SK-N-SH treated with all-trans-retinoic acid at 6 μM for 48 hours (cell line): ENCODE measurements around the gene CHMP1B.

Experiments
- CSRNP3 ChIP-seq: fragments of 250-450 bp; sonication (Bioruptor Pico); IDR thresholded peaks from 2 replicates; pipeline ENCODE4 v1.5.1; 2021; ENCODE audit warnings: mild to moderate bottlenecking, moderate library complexity
- OSR1 ChIP-seq: fragments of 250-450 bp; sonication (Bioruptor Pico); IDR thresholded peaks from 2 replicates; pipeline ENCODE4 v1.8.0; 2022; ENCODE audit warnings: moderate library complexity, mild to moderate bottlenecking, inconsistent platforms
- PATZ1 ChIP-seq: fragments of 250-450 bp; sonication (Bioruptor Pico); IDR thresholded peaks from 2 replicates; pipeline ENCODE4 v1.8.0; 2020; ENCODE audit warnings: mild to moderate bottlenecking, moderate library complexity, borderline replicate concordance
- RARB ChIP-seq: fragments of 250-450 bp; sonication (Bioruptor Pico); IDR thresholded peaks from 2 replicates; pipeline ENCODE4 v1.8.0; 2021; ENCODE audit warnings: mild to moderate bottlenecking, moderate library complexity
- ZFP3 ChIP-seq: fragments of 250-450 bp; sonication (Bioruptor Pico); IDR thresholded peaks from 2 replicates; pipeline ENCODE4 v1.5.0; 2020; ENCODE audit warnings: mild to moderate bottlenecking, moderate library complexity
- ZFP30 ChIP-seq: fragments of 450-650 bp; formaldehyde crosslinking; IDR thresholded peaks from 2 replicates; pipeline ENCODE4 v1.5.0; 2022; ENCODE audit warnings: mild to moderate bottlenecking, moderate library complexity

GRCh38 chr18:11818486-11819203, 32.6 kb upstream of the CHMP1B start:
- no peak for TF ChIP-seq OSR1
- no peak for TF ChIP-seq CSRNP3 (CRISPR knock-in tag)
- no peak for TF ChIP-seq ZFP30 (CRISPR knock-in tag)
- TF ChIP-seq PATZ1 (CRISPR knock-in tag) = no peak
- TF ChIP-seq RARB (CRISPR knock-in tag) = no peak
- no peak for TF ChIP-seq ZFP3 (CRISPR knock-in tag)
